Pancreas (tissue), 10 donors: ENCODE results near the gene TARS2. TPM values are rescaled to one million over a fixed set of nuclear protein-coding genes. Genes with fewer than 3 reads are reported as not detected.

Experiments used
- ATAC-seq, 4 donors: fragments of 200-7000 bp; cut with Tn5 transposase; one replicate each; pipeline versions ENCODE4 v1.8.0 to v1.9.1; 2020; ENCODE audit warnings: mild to moderate bottlenecking in 4 of 4, moderate library complexity in 4 of 4
- DNase-seq, 6 donors: peaks; one replicate each; pipeline ENCODE4 v3.0.0-alpha.2; 2020
- FAIRE-seq: peaks from 2 replicates; lab custom pipeline; 2012; peaks lifted over from hg19 to GRCh38; lab: Jason Lieb, UNC
- H3K27ac ChIP-seq, 4 donors: fragments of 200-600 bp; sonication (generic); 1 replicate in 3 of 4; 2 replicates in 1 of 4; pipeline versions ENCODE4 v1.5.0 to v1.8.0; 2020
- H3K27me3 ChIP-seq, 4 donors: fragments of 200-600 bp; one replicate each; pipeline ENCODE4 v1.8.0; 2021
- H3K36me3 ChIP-seq, 3 donors: fragments of 200-600 bp; sonication (generic) in 1 of 3; one replicate each; pipeline versions ENCODE4 v1.5.0 to v1.8.0; 2020 to 2021
- H3K4me1 ChIP-seq, 3 donors: fragments of 200-600 bp; one replicate each; pipeline ENCODE4 v1.8.0; 2021
- H3K4me3 ChIP-seq, 4 donors: fragments of 200-600 bp; sonication (generic) in 2 of 4; one replicate each; pipeline versions ENCODE4 v1.5.0 to v1.8.0; 2020 to 2021
- H3K9me3 ChIP-seq, 4 donors: fragments of 200-600 bp; one replicate each; pipeline ENCODE4 v1.8.0; 2021
- WGBS, 2 donors: extraction: QIAGEN DNeasy Blood & Tissue Kit; methylation state at CpG; one replicate each; pipeline ENCODE4 v1.1.7; 2013; 5-methylcytosine and 5-hydroxymethylcytosine counted together
- intact Hi-C, 3 donors: fragments of 100-400 bp; cut with DNase I; formaldehyde crosslinking; loops; one replicate each; pipeline versions ENCODE4 v1.11.1 to v1.14.2; 2022
- polyA plus RNA-seq, 2 donors: library from polyadenylated mRNA; stranded (reverse); fragments of 200-250 nt; gene quantifications; one replicate each; pipeline ENCODE4 v1.2.3, GENCODE V29; 2013
- total RNA-seq, 6 donors: library from RNA; stranded (reverse); fragmentation: NEBNext Ultra II Directional in 4 of 6; extraction: Animal tissue kit (Norgen Biotek cat#: 25700) in 4 of 6; gene quantifications; one replicate each; pipeline versions ENCODE4 v1.2.1 to v1.2.4, GENCODE V29; 2021 to 2023
- TF ChIP-seq, protein P1 (sequence below), 4 donors: fragments of 200-600 bp; sonication (generic) in 3 of 4; IDR thresholded peaks; one replicate each; pipeline versions ENCODE4 v1.5.0 to v1.8.0; 2021; ENCODE audit warnings: antibody characterized with exemption in 4 of 4
- donor health status: healthy with polysubstance abuse.
- donor health status: DM: no; HTN: no; CAD: no; lungs with moderate emphysema.
- donor health status: DM: no; HTN: no; CAD: no.
- donor health status: control.
- donor health status: control.
- donor health status: Bipolar disorder and iron deficiency.
- donor health status: DM: yes; HTN: yes; CAD: no.
- donor health status: DM: no; HTN: no; CAD: no.
- donor health status: DM: no; HTN: no; CAD: no.
- donor health status: DM: yes; HTN: yes; CAD: no.

The TARS2 gene
- total and polyA plus RNA-seq, 8 donors, result 6.9 to 13.6 (median 9.8) TPM

GRCh38 chr1:150530491-150531159 lies 43.4 kb downstream of the TARS2 start:
- WGBS, 2 donors, result 95 to 96% methylated on average over 14 of the region's 14 CpGs
- Histone ChIP-seq H3K27me3 (no peaks in the 10 kb centered on the region), H3K36me3 (no peaks in the 10 kb centered on the region), H3K27ac (peak overlapping the region in 1 of 4 donors; percentile 62), H3K4me3 (no peak overlapping the region), H3K9me3 (no peaks in the 10 kb centered on the region), H3K4me1 (peaks cover 3 to 13% (median 10%) of the 10 kb centered on the region in 3 donors)
- intact Hi-C loops, result loop anchor here in 1 of 3 donors (10.0 kb wide), 1 partner anchor 76 kb away; no protein-coding TSS in a partner anchor
- ATAC-seq (no peak), DNase-seq (no peak), FAIRE-seq (no peak)
- TF ChIP-seq, protein P1, sequence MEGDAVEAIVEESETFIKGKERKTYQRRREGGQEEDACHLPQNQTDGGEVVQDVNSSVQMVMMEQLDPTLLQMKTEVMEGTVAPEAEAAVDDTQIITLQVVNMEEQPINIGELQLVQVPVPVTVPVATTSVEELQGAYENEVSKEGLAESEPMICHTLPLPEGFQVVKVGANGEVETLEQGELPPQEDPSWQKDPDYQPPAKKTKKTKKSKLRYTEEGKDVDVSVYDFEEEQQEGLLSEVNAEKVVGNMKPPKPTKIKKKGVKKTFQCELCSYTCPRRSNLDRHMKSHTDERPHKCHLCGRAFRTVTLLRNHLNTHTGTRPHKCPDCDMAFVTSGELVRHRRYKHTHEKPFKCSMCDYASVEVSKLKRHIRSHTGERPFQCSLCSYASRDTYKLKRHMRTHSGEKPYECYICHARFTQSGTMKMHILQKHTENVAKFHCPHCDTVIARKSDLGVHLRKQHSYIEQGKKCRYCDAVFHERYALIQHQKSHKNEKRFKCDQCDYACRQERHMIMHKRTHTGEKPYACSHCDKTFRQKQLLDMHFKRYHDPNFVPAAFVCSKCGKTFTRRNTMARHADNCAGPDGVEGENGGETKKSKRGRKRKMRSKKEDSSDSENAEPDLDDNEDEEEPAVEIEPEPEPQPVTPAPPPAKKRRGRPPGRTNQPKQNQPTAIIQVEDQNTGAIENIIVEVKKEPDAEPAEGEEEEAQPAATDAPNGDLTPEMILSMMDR (IDR thresholded peaks at IDR 0.05), result no peak

- 18 to 22% methylated on average over 5 of the region's 5 CpGs for WGBS, 2 donors
- TF ChIP-seq, protein P1 (IDR thresholded peaks at IDR 0.05), result peak in 2 of 4 donors; percentile 6 to 9
- Histone ChIP-seq H3K27ac (peak overlapping the region; percentile 49 to 78 (median 69)), H3K36me3 (no peaks in the 10 kb centered on the region), H3K27me3 (no peaks in the 10 kb centered on the region), H3K4me3 (no peak overlapping the region), H3K9me3 (no peaks in the 10 kb centered on the region), H3K4me1 (peaks cover 3 to 13% (median 10%) of the 10 kb centered on the region in 3 donors)
- ATAC-seq (no peak), FAIRE-seq (no peak), DNase-seq (no peak)
- intact Hi-C loops, result loop anchor here in 1 of 3 donors (10.0 kb wide), 1 partner anchor 78 kb away; no protein-coding TSS in a partner anchor
Observed at GRCh38 chr1:150532860-150533259, 45.6 kb downstream of the TARS2 start.

GRCh38 chr1:150534002-150534401 lies 46.8 kb downstream of the TARS2 start:
- Histone ChIP-seq H3K27ac (no peak overlapping the region), H3K4me3 (no peak overlapping the region), H3K4me1 (peaks cover 0 to 10% (median 9%) of the 10 kb centered on the region in 3 donors), H3K9me3 (no peaks in the 10 kb centered on the region), H3K36me3 (no peaks in the 10 kb centered on the region), H3K27me3 (no peaks in the 10 kb centered on the region)
- FAIRE-seq, result no peak
- no peak for ATAC-seq
- intact Hi-C loops, result loop anchor here in 1 of 3 donors (10.0 kb wide), 1 partner anchor 79 kb away; no protein-coding TSS in a partner anchor
- TF ChIP-seq, protein P1 (IDR thresholded peaks at IDR 0.05), result no peak
- WGBS, 2 donors, result 93 to 94% methylated on average over 6 of the region's 6 CpGs
- DNase-seq, result no peak

DNA sequence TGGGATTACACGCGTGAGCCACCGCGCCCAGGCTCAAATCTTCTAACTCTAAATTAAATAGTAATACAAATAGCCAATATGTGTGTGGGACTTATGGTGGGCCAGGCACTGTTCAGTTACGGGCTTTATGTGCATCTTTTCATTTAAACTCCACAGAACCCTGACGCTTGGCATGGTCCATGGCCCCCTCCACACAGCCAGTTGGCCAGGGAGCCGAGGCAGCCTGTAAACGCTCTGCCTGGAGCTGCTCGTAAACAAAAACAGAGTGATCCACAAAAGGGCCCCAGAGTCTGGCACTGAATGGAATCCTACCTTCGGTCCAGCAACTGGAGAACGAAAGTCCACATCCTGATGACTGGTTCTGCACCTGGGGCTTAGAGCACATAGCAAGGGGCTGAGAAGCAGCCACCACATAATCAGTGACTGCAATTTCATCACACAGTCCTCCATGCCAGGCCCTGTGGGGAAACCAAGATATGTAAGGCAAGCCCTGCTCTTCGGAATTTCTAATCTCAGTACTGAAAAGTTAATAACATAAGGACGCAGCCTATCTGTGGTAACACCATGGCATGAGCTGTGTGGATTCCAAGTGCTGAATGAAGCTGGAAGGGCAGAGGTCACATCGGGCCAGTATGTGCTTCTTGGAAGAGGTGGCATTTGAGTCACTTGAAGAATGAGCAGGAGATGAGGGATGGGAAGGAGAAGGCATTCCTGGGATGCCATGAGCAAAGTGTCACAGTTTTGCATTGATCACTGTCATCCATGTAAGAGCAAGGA lies 48.5 kb downstream of the TARS2 start:
- peaks cover 0 to 6% (median 5%) of the 10 kb centered on the region in 3 donors for H3K4me1 ChIP-seq
- H3K27me3 ChIP-seq, result no peaks in the 10 kb centered on the region
- TF ChIP-seq, protein P1 (IDR thresholded peaks at IDR 0.05), result no peak
- ATAC-seq (no peak), FAIRE-seq (no peak), DNase-seq (no peak)
- H3K4me3 ChIP-seq, result no peak overlapping the region
- H3K9me3 ChIP-seq, result no peaks in the 10 kb centered on the region
- 89 to 91% methylated on average over 14 of the region's 14 CpGs for WGBS, 2 donors
- intact Hi-C loops, result loop anchor here in 2 of 3 donors (5.0 to 10.0 kb wide), 2 partner anchors 63 to 81 kb away; no protein-coding TSS in a partner anchor
- H3K36me3 ChIP-seq, result no peaks in the 10 kb centered on the region
- no peak overlapping the region for H3K27ac ChIP-seq
